H9 (cell line): ENCODE data around the gene C1S. TPM values are rescaled to one million over a fixed set of nuclear protein-coding genes. Genes with fewer than 3 reads are reported as not detected.

Source experiments
- DNase-seq: peaks from one replicate; pipeline ENCODE4 v3.0.0-alpha.2; 2017
- H2AFZ ChIP-seq: one replicate; pipeline ENCODE4 v1.6.1; 2013; ENCODE audit warnings: mild to moderate bottlenecking, low read length, control low read depth, moderate library complexity
- H2AK5ac ChIP-seq: 2 replicates; pipeline ENCODE4 v1.6.1; 2013; ENCODE audit warnings: low read length, control low read depth, mixed read lengths; ENCODE audit not compliant: insufficient read length
- H2BK120ac ChIP-seq: one replicate; pipeline ENCODE4 v1.6.1; 2013; ENCODE audit warnings: low read depth, mild to moderate bottlenecking, low read length, control low read depth, inconsistent platforms; ENCODE audit not compliant: poor library complexity, severe bottlenecking
- H2BK12ac ChIP-seq: 2 replicates; pipeline ENCODE4 v1.6.1; 2013; ENCODE audit warnings: low read length, control low read depth, mixed read lengths, low read depth; ENCODE audit not compliant: insufficient read length
- H2BK15ac ChIP-seq: 2 replicates; pipeline ENCODE4 v1.6.1; 2013; ENCODE audit warnings: low read depth, low read length, control low read depth
- H2BK20ac ChIP-seq: one replicate; pipeline ENCODE4 v1.6.1; 2013; ENCODE audit warnings: low read depth, mild to moderate bottlenecking, low read length, control low read depth, inconsistent platforms; ENCODE audit not compliant: poor library complexity, severe bottlenecking
- H2BK5ac ChIP-seq: 2 replicates; pipeline ENCODE4 v1.6.1; 2013; ENCODE audit warnings: low read length, control low read depth, mixed read lengths; ENCODE audit not compliant: insufficient read length
- H3K14ac ChIP-seq: 2 replicates; pipeline ENCODE4 v1.6.1; 2013; ENCODE audit warnings: low read length, control low read depth; ENCODE audit not compliant: insufficient read depth
- H3K18ac ChIP-seq: 2 replicates; pipeline ENCODE4 v1.6.1; 2013; ENCODE audit warnings: low read depth, mild to moderate bottlenecking, mixed read lengths, low read length, control low read depth; ENCODE audit not compliant: insufficient read length
- H3K23ac ChIP-seq: 2 replicates; pipeline ENCODE4 v1.6.1; 2013; ENCODE audit warnings: low read length, control low read depth, mixed read lengths, low read depth; ENCODE audit not compliant: insufficient read length
- H3K23me2 ChIP-seq: 2 replicates; pipeline ENCODE4 v1.6.1; 2013; ENCODE audit warnings: low read depth, mild to moderate bottlenecking, mixed read lengths, low read length, control low read depth; ENCODE audit not compliant: insufficient read length, poor library complexity, severe bottlenecking
- H3K27ac ChIP-seq: 2 replicates; pipeline ENCODE4 v1.5.1; 2013; ENCODE audit warnings: low read length, control low read depth, mixed read lengths, low read depth; ENCODE audit not compliant: insufficient read length
- H3K27me3 ChIP-seq: 2 replicates; pipeline ENCODE4 v1.6.1; 2013; ENCODE audit warnings: low read length, control low read depth, inconsistent platforms; ENCODE audit not compliant: insufficient read depth
- H3K4ac ChIP-seq: 2 replicates; pipeline ENCODE4 v1.6.1; 2013; ENCODE audit warnings: low read depth, mild to moderate bottlenecking, control low read depth, inconsistent platforms, low read length, moderate library complexity
- H3K4me1 ChIP-seq: 2 replicates; pipeline ENCODE4 v1.6.1; 2013; ENCODE audit warnings: low read length, control low read depth, inconsistent platforms; ENCODE audit not compliant: insufficient read depth
- H3K4me2 ChIP-seq: 2 replicates; pipeline ENCODE4 v1.6.1; 2013; ENCODE audit warnings: low read length, control low read depth, mixed read lengths; ENCODE audit not compliant: insufficient read length, insufficient read depth
- H3K56ac ChIP-seq: 2 replicates; pipeline ENCODE4 v1.6.1; 2013; ENCODE audit warnings: low read depth, mild to moderate bottlenecking, mixed read lengths, low read length, control low read depth; ENCODE audit not compliant: insufficient read length
- H3K79me1 ChIP-seq: 2 replicates; pipeline ENCODE4 v1.6.1; 2013; ENCODE audit warnings: low read depth, mild to moderate bottlenecking, moderate library complexity, low read length, control low read depth, inconsistent platforms; ENCODE audit not compliant: insufficient read depth, poor library complexity, severe bottlenecking
- H3K79me2 ChIP-seq: 2 replicates; pipeline ENCODE4 v1.6.1; 2013; ENCODE audit warnings: low read length, control low read depth, inconsistent platforms; ENCODE audit not compliant: insufficient read depth
- H3K9ac ChIP-seq: 2 replicates; pipeline ENCODE4 v1.6.1; 2013; ENCODE audit warnings: low read length, control low read depth, mixed read lengths; ENCODE audit not compliant: insufficient read length; ENCODE audit errors: extremely low read depth
- H3K9me3 ChIP-seq: one replicate; pipeline ENCODE4 v1.6.1; 2013; ENCODE audit warnings: low read depth, low read length, inconsistent platforms; ENCODE audit not compliant: control insufficient read depth
- H3T11ph ChIP-seq: one replicate; pipeline ENCODE4 v1.6.1; 2013; ENCODE audit warnings: mild to moderate bottlenecking, low read length, control low read depth, inconsistent platforms
- H4K20me1 ChIP-seq: one replicate; pipeline ENCODE4 v1.6.1; 2013; ENCODE audit not compliant: control insufficient read depth, insufficient read length, insufficient read depth
- H4K5ac ChIP-seq: 2 replicates; pipeline ENCODE4 v1.6.1; 2013; ENCODE audit warnings: low read depth, mild to moderate bottlenecking, mixed read lengths, low read length, control low read depth; ENCODE audit not compliant: insufficient read length
- H4K8ac ChIP-seq: replicated peaks from 2 replicates; pipeline ENCODE4 v1.6.1; 2013; ENCODE audit warnings: low read length, control low read depth, mixed read lengths, low read depth; ENCODE audit not compliant: insufficient read length
- H4K91ac ChIP-seq: 2 replicates; pipeline ENCODE4 v1.6.1; 2013; ENCODE audit warnings: low read depth, mild to moderate bottlenecking, moderate library complexity, mixed read lengths, low read length, control low read depth; ENCODE audit not compliant: insufficient read length
- H3K27ac Mint-ChIP-seq, 3 experiments: 2 replicates in 2 of 3; 3 replicates in 1 of 3; pipeline ENCODE4 v1.8.0; 2020 to 2021; ENCODE audit warnings: mixed read lengths in 3 of 3, mild to moderate bottlenecking in 1 of 3, moderate library complexity in 1 of 3
- H3K27me3 Mint-ChIP-seq: 2 replicates; pipeline ENCODE4 v1.8.0; 2021; ENCODE audit warnings: low read depth, mild to moderate bottlenecking, moderate library complexity, mixed read lengths
- H3K36me3 Mint-ChIP-seq, 3 experiments: 2 replicates in 2 of 3; 3 replicates in 1 of 3; pipeline ENCODE4 v1.8.0; 2020 to 2021; ENCODE audit warnings: low read depth in 3 of 3, mixed read lengths in 3 of 3; ENCODE audit not compliant: insufficient read depth in 1 of 3
- H3K4me1 Mint-ChIP-seq, 2 experiments: 2 replicates each; pipeline ENCODE4 v1.8.0; 2020; ENCODE audit warnings: mixed read lengths in 2 of 2
- H3K4me3 Mint-ChIP-seq, 2 experiments: 2 replicates in 1 of 2; 3 replicates in 1 of 2; pipeline ENCODE4 v1.8.0; 2020 to 2021; ENCODE audit warnings: mild to moderate bottlenecking in 2 of 2, mixed read lengths in 2 of 2, moderate library complexity in 1 of 2
- H3K9me3 Mint-ChIP-seq, 2 experiments: 2 replicates in 1 of 2; 3 replicates in 1 of 2; pipeline ENCODE4 v1.8.0; 2020; ENCODE audit warnings: mild to moderate bottlenecking in 2 of 2, mixed read lengths in 2 of 2, moderate library complexity in 1 of 2
- WGBS: extraction: QIAGEN DNeasy Blood & Tissue Kit; methylation state at CpG from one replicate; pipeline ENCODE4 v1.1.7; 2013; ENCODE audit warnings: missing lambda C conversion rate, low lambda C conversion rate, mixed read lengths; ENCODE audit not compliant: insufficient read length; ENCODE audit errors: extremely low coverage; 5-methylcytosine and 5-hydroxymethylcytosine counted together
- total RNA-seq: library from RNA; stranded (reverse); gene quantifications from 2 replicates; pipeline ENCODE4 v1.2.1, GENCODE V29; 2021
- TF ChIP-seq, protein P1 (sequence below): fragments of 200-600 bp; sonication (generic); conservative IDR thresholded peaks from 3 replicates; pipeline ENCODE4 v1.8.0; 2021; ENCODE audit warnings: antibody characterized with exemption, mild to moderate bottlenecking

C1S gene
- total RNA-seq, 1 experiment from 2014 or later = 4.2 TPM

GRCh38 chr12:7068994-7069346 is 8.5 kb downstream of the C1S start:
- no peak overlapping the region for H2BK20ac ChIP-seq
- no peak overlapping the region for H3K14ac ChIP-seq
- H3K4me1 ChIP-seq = no peaks in the 10 kb centered on the region
- H3K36me3 Mint-ChIP-seq = no peaks in the 10 kb centered on the region
- no peak overlapping the region for H3K27ac Mint-ChIP-seq
- H2AFZ ChIP-seq = no peak overlapping the region
- no peak overlapping the region for H2BK5ac ChIP-seq
- H2AK5ac ChIP-seq = no peak overlapping the region
- H3K4me3 Mint-ChIP-seq = no peak overlapping the region
- 0 out of 2 replicates have a peak, but pooled peaks cover 2% of the 10 kb centered on the region for H3K79me2 ChIP-seq
- H2BK15ac ChIP-seq = no peak overlapping the region
- WGBS = no CpG with 5 or more reads among the region's 2 CpGs
- no peak overlapping the region for H3K18ac ChIP-seq
- H4K5ac ChIP-seq = no peak overlapping the region
- no peak overlapping the region for H4K91ac ChIP-seq
- H3K27me3 ChIP-seq = no peaks in the 10 kb centered on the region
- no peak overlapping the region for H2BK120ac ChIP-seq
- no peak overlapping the region for H3K56ac ChIP-seq
- no peaks in the 10 kb centered on the region for H3K9me3 ChIP-seq
- no peak overlapping the region for H3K4me2 ChIP-seq
- H3K4ac ChIP-seq = no peak overlapping the region
- no peaks in the 10 kb centered on the region for H3K23me2 ChIP-seq
- no peak overlapping the region for H3K9ac ChIP-seq
- H4K20me1 ChIP-seq = no peaks in the 10 kb centered on the region
- no peak overlapping the region for H3K23ac ChIP-seq
- no peaks in the 10 kb centered on the region; a peak in 1 of 5 replicates for H3K9me3 Mint-ChIP-seq
- no peak overlapping the region for H3T11ph ChIP-seq
- H3K79me1 ChIP-seq = no peaks in the 10 kb centered on the region
- no peak overlapping the region for H2BK12ac ChIP-seq
- TF ChIP-seq, protein P1, sequence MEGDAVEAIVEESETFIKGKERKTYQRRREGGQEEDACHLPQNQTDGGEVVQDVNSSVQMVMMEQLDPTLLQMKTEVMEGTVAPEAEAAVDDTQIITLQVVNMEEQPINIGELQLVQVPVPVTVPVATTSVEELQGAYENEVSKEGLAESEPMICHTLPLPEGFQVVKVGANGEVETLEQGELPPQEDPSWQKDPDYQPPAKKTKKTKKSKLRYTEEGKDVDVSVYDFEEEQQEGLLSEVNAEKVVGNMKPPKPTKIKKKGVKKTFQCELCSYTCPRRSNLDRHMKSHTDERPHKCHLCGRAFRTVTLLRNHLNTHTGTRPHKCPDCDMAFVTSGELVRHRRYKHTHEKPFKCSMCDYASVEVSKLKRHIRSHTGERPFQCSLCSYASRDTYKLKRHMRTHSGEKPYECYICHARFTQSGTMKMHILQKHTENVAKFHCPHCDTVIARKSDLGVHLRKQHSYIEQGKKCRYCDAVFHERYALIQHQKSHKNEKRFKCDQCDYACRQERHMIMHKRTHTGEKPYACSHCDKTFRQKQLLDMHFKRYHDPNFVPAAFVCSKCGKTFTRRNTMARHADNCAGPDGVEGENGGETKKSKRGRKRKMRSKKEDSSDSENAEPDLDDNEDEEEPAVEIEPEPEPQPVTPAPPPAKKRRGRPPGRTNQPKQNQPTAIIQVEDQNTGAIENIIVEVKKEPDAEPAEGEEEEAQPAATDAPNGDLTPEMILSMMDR = no peak
- no peak for DNase-seq
- H3K4me1 Mint-ChIP-seq = no peaks in the 10 kb centered on the region
- no peak overlapping the region for H3K27ac ChIP-seq
- H4K8ac ChIP-seq = no peak overlapping the region
- H3K27me3 Mint-ChIP-seq = peaks cover 12% of the 10 kb centered on the region
